HPDE6-E6E7 (cell line): ENCODE results near the gene ABCC1.
"Not testable (repeated sequence)": the region's sequence is repeated elsewhere in the genome, so short reads cannot be mapped to it uniquely, and the experiment has no call there.

Source experiments
- DNase-seq: peaks from one replicate; pipeline ENCODE4 v3.0.0; 2011; ENCODE audit warnings: missing footprints; ENCODE audit errors: extremely low spot score

Gene ABCC1

GRCh38 chr16:15946257-15947044, 3.0 kb upstream of the ABCC1 start:
- peak; percentile 55 for DNase-seq

GRCh38 chr16:15947983-15948509, 1.4 kb upstream of the ABCC1 start:
- DNase-seq, result no peak

GRCh38 chr16:15948532-15949209, 745 bp upstream of the ABCC1 start:
- DNase-seq, result no peak

GRCh38 chr16:15950161-15950854, 892 bp downstream of the ABCC1 start:
- DNase-seq, result no peak

- no peak for DNase-seq
Measured at GRCh38 chr16:15950869-15951268, 1.5 kb downstream of the ABCC1 start.

- no peak for DNase-seq
Measured at GRCh38 chr16:15951852-15952251, 2.4 kb downstream of the ABCC1 start.

- DNase-seq, result no peak
Measured at GRCh38 chr16:15952265-15952711, 2.9 kb downstream of the ABCC1 start.

- DNase-seq, result no peak
Measured at GRCh38 chr16:15953477-15953876, 4.1 kb downstream of the ABCC1 start.

GRCh38 chr16:15953929-15954813, 4.8 kb downstream of the ABCC1 start:
- DNase-seq, result no peak

GRCh38 chr16:15954814-15955151, 5.4 kb downstream of the ABCC1 start:
- DNase-seq, result no peak

- no peak for DNase-seq
Measured at GRCh38 chr16:15955425-15955824, 6.0 kb downstream of the ABCC1 start.

GRCh38 chr16:15956106-15956505, 6.7 kb downstream of the ABCC1 start:
- not testable (repeated sequence) for DNase-seq

- DNase-seq, result no peak
Measured at GRCh38 chr16:15958703-15959348, 9.4 kb downstream of the ABCC1 start.

- DNase-seq, result no peak
Measured at GRCh38 chr16:15960124-15960971, 10.9 kb downstream of the ABCC1 start.

- no peak for DNase-seq
Measured at GRCh38 chr16:15961060-15961511, 11.7 kb downstream of the ABCC1 start.

- no peak for DNase-seq
Measured at GRCh38 chr16:15961571-15962090, 12.2 kb downstream of the ABCC1 start.

- no peak for DNase-seq
Measured at GRCh38 chr16:15963307-15963910, 14.0 kb downstream of the ABCC1 start.

- no peak for DNase-seq
Measured at GRCh38 chr16:15966420-15966819, 17.0 kb downstream of the ABCC1 start.
